AG20443 (cell line): ENCODE results near the gene ATOSB.
"Not testable (repeated sequence)": the region's sequence is repeated elsewhere in the genome, so short reads cannot be mapped to it uniquely, and the experiment has no call there.

Experiments
- DNase-seq: peaks from one replicate; pipeline ENCODE4 v3.0.0; 2012; ENCODE audit warnings: low spot score, mixed read lengths

ATOSB gene, protein sequence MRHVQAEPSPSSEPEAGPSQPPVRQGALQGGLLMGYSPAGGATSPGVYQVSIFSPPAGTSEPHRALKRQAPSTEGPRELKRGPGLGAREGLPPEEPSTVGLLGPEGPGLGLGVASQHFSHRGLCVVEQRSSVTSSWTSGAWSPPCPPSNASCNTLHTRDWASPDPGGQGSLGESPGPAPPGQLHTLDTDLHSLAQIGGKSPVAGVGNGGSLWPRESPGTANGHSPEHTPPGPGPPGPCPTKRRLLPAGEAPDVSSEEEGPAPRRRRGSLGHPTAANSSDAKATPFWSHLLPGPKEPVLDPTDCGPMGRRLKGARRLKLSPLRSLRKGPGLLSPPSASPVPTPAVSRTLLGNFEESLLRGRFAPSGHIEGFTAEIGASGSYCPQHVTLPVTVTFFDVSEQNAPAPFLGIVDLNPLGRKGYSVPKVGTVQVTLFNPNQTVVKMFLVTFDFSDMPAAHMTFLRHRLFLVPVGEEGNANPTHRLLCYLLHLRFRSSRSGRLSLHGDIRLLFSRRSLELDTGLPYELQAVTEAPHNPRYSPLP

DNA sequence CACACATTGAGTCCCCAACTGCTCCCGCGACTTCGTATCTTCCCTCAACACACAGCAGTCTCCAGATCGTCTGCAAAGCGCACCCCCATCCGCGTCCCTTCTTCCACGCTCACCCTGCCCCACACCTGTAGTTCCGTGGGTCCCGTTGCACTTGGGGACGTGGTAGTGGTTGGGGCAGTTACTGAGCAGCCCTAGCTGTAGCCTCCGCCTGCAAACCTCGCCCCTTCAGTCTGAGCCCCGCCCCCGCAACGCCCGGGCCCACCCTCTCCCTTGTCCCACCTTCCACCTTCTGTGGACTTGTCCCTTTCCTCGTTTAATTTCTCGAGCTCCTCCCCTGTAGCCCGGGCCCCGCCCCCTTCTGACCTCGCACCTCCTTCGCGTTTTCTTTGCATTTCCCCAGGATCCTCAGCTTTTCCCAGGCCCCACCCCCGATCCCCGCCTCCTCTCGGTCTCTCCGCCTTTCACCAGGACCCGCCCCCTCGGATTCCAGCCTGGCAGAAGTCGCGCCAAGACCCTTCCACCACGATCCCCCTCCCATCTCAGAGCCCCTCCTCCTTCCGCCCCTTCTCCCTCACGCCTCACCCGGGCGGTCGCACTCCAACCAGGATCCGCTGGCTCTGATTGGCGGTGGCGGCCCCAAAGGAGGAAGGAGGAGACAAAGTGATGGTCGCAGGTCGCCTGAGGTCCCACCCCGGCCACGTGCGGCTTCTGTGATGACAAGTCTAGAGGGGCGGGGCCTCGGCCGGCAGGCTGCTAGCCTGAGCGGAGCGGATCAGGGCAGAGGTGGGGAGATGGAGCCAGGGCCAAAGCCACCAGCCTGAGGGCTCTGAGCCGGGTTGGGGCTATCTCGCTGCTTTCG, at the start of gene ATOSB:
TSS of gene ATOSB (minus strand) at position 183 of the 859 bp plus-strand sequence. CDS start 7,588 bp downstream, outside the sequence.
- DNase-seq, result peak; percentile 92

DNA sequence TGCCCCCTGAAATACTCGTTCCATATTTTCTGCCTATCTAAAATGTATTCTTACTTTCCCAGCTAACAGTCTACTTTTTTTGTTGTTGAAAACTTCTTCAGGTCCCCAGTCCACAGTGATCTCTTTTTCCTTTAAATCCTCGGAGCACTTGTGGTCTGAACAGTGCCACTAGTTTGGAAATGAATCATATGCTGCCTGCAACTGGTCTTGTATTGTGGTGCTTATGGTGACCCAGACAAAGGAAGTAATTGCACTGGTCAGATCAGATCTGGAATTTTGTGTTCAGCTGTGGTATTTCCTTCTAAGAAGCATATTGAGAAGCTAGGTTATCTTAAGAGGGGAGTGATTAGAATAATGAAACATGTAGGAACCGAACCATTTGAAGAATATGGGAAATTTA, 49.0 kb upstream of the ATOSB start:
- peak; percentile 30 for DNase-seq

DNA sequence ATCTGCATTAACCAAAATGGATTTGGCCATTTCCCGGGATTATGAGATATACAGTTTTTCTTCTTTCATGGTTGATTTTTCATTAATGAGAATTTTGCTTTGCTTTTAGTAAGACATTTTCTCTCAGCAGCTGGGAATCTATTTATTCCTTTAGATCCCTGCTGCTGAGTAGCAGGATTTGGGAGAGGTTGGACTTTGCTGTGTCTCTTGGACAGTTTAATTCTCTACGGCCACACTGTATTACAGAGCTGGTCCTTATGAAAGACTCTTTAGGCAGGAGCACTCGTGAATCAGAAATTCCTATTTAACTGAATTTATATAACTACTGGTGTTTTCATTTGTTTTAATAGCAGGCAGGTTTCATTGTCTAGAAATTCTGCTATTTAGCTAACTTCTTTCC, 47.8 kb upstream of the ATOSB start:
- DNase-seq, result no peak

DNA sequence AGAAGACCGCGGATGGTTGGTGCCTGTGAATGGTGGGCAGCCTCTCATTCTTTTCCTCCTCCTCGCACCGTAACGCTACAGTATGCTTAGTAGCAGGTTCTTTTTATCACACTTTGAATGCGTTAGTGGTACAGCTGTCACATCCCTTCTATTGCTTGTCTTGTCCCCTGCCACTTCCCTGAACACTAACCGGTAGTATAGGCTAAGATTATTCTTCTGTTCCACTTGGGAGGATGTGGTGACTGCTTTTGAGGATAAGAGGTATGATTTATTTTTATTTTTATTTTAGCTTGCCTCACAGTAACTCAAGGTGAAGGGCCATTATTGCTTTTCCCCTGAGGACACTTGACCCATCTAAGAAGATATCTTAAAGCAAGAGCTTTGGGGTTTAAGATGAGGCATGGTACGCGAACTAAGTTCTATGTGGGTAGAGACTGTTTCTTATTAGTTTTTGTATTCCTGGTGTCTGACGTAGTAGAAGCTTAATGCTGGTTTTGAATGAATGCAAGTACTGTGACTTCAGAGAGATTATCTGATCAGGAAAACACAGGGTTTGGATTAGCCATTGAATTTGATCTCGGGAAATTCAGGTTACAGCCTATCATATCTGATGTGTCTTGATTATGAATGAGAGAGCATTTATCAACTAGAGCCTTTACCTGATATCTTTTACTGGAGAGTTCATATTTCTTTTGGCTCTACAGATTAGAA, 47.1 kb upstream of the ATOSB start:
- DNase-seq, result no peak

DNA sequence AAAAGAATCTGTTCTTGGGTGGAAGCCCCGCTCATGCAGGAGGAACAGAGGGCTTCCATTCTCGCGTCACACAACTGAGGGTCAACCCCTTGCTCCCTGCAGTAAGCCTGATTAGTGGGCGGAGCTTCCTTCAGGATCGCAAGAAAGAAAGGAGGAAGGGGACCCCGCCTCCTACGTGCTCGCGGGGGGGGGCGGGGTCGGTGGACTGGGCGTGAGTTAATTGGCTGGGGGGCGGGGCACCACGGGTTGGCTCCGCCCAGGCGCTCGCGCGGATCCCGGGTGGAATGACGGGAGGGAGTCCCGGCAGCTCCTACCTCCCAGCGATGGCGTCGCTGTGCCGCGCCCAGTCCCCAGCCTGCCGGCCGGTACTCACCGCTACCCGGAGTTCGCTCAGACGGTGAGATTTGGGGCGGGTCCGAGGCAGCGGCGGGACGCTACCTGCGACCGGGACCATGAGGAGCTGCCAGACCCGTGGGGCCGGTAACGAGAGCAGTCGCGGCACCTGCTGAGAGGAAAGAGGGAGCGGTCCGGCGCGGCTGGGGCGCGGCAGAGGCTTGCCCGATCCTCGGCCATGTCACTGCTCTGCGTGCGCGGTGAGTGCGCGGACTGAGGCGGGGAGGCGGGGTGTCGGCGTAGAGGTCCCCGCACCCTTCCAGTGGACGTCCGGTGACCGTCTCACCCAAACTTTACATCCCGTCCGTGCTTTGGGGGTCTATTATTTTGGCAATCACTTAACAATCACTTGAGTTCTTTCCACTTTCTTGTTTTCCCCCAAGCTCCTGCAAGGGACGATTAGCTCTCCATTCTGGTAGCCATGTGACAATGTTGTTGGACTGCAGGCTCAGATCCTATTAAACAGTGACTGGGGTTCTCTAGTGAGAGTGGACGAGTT, 46.3 kb upstream of the ATOSB start, which contains the start of gene UNC13B:
TSS of gene UNC13B (plus strand) at position 297 of the 892 bp plus-strand sequence. CDS start at position 572, 275 bp downstream.
- DNase-seq, result peak; percentile 99

DNA sequence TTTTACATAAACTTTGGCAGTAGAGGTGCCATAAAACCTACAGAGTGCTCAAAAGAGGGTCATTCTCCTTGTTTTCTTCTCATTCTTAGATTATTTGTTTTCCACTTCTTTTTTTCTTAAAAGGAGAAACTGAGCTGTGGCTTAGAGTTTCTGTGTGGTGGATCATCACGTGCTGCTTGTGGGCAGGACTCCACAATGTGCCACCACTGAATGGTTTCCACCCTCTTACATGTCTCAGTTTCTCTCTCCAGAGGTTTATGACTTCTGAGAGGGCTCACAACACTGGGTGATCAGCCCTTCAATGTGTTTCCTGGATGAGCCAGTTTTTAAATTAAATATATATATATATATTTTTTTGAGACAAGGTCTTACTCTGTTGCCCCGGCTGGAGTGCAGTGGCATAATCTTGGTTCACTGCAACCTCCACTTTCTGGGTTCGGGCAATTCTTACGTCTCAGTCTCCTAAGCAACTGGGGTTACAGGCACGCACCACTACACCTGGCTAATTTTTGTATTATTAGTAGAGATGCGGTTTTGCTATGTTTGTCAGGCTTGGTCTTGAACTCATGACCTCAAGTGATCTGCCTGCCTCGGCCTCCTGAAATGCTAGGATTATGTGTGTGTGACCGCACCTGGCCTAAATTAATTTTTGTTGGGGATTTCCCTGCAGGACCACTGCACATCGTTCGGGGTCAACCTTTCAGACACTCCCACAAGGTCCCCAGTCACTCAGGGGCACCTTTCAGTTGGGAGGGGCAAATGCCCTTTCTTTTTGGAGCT, 43.0 kb upstream of the ATOSB start:
- DNase-seq, result no peak

DNA sequence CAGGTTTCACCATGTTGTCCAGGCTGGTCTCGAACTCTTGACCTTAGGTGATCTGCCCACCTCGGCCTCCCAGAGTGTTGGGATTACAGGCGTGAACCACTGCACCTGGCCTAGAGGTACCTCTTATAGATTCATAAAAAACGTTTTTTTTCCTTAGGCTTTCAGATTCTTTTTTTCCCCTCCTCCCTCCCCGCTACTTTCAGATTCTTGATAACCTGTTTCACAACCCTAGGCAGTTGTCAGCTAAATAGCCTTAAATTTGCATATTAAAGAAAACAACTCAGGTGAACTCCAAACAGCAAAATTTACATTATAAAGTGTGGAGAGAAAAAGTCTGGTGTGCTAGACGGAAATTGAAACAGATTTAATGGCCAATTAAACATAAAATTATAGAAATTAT, 42.2 kb upstream of the ATOSB start:
- not testable (repeated sequence) for DNase-seq

DNA sequence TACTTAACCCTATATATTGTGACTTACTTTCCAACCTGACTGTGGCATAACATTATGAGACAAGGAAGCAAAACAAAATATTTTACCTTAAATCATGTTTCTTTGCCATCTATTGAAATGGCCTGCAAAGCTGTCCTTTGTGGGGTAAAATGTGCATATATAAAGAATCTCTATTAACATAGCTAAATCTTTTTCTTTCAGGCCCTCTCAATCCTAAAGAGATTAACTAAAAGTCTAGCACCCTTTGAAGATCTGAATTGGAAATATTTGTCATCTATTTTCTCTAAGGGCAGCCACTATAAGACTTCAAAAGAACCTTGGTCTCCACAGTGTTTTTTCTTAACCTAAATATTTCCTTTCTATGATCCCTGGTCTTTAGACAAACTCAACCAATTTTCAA, 41.1 kb upstream of the ATOSB start:
- DNase-seq, result no peak

DNA sequence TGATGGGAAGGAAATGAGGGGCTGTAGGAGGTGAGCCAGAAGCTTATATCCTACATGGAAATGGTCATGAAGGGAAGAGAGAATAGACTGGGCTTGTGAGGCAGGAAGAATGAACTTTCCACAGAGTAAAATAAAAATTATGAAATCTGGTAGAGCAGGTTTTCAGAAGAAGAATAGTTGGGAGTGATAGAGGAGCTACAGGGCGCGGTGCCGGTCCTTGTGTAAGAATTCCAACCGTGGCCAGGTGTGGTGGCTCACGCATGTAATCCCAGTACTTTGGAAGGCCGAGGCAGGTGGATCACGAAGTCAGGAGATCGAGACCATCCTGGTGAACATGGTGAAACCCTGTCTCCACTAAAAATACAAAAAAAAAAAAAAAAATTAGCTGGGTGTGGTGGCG, 37.3 kb upstream of the ATOSB start:
- DNase-seq, result no peak

DNA sequence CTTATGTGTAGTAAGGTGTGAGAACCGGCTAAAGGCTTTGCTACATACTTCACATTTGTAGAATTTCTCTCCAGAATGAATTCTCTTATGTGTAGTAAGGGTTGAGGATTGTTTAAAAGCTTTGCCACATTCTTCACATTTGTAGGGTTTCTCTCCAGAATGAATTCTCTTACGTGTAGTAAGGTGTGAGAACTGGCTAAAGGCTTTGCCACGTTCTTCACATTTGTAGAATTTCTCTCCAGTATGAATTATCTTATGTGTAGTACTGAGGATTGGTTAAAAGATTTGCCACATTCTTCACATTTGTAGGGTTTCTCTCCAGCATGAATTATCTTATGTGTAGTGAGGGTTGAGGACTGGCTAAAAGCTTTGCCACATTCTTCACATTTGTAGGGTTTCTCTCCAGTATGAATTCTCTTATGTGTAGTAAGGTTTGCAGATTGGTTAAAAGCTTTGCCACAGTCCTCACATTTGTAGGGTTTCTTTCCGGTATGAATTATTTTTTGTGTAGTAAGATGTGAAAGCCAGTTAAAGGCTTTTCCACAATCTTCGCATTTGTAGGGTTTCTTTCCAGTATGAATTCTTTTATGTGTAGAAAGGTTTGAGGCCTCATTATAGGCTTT, 32.4 kb upstream of the ATOSB start:
- DNase-seq, result not testable (repeated sequence)

DNA sequence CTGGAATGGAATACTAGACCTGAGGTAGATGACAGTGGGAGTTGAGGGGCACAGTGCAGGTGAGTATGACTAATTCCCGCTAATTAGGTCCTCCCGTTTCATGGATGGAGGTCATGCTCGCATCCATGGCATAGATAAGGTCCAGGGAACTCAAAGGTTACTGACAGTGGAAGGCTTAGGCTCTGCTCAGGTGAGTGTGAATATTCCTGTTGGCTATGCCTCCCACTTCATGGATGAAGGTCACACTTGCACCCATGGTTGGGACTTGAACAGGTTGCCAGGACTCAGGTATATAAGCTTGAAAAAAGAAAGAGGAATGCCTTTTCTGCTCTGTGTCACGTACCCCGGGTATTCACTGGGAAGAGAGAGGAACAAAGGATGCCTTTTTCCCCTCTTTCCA, 26.4 kb upstream of the ATOSB start:
- DNase-seq, result no peak

DNA sequence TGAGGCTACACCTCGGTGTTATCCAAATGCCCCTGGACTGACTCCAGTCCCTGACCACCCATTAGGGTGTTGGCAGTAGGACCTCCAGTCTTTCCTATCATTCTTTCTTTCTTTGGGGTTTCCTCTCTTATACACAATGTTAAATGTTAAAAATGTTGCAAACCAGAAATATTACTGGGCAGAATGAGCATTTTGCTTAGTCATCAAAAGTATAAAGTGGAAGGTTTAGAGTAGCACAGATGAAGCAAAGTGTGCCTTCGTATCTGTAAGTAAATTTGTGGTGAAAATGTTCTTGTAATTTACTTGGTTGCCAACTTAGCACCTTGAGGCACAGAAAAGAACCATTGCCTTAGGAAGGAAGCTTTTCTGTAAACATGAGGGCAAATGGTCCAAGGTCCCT, 24.4 kb upstream of the ATOSB start:
- no peak for DNase-seq

DNA sequence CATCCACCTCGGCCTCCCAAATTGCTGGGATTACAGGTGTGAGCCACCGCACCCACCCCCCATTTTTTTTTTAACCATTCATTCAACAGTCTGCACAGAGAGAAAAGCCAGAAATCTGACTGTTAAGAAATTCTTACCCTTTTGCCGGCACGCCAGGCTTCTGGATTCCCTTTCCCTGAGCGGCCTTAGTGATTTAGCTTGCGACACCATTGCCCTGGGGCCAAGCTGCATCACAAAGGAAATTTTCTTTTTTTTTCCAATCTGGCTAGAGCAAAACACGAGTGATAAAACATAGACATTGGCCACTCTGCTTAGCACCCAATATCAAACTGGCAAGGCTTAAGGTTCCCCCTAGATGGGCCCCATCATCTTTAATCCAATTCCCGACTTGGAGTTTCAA, 21.2 kb upstream of the ATOSB start:
- no peak for DNase-seq

DNA sequence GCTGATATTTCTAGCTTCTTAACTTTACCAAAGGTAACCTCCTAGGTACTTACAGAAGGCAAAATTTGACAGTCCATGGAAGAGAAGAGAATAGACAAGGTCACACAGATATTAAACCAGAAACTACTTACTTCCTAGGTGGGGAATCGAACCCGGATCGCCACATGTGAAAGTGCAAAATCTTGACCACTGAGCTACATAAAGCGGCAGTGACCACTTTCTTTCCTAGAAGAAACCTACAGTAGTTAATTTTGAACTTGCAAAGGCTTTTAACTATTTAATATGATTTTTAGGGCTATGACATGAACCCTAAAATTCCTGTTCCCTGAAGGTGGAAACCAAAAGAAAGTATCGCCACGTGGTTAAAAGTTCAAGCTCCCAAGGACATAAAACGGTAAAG, 20.3 kb upstream of the ATOSB start:
- no peak for DNase-seq

DNA sequence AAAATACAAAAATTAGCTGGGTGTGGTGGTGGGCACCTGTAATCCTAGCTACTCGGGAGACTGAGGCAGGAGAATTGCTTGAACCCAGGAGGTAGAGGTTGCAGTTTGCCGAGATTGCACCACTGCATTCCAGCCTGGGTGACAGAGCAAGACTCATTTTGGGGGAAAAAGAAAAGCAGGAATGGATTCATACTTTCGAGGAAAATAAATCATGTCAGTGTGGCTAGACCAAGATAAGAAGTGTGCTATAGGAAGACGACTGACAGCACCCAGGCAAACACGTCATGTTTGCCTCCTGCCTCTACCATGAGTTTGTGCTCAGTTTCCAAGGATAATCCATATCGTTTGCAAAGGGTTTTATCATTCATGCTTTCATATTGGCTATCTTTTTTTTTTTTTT, 19.3 kb upstream of the ATOSB start:
- no peak for DNase-seq

DNA sequence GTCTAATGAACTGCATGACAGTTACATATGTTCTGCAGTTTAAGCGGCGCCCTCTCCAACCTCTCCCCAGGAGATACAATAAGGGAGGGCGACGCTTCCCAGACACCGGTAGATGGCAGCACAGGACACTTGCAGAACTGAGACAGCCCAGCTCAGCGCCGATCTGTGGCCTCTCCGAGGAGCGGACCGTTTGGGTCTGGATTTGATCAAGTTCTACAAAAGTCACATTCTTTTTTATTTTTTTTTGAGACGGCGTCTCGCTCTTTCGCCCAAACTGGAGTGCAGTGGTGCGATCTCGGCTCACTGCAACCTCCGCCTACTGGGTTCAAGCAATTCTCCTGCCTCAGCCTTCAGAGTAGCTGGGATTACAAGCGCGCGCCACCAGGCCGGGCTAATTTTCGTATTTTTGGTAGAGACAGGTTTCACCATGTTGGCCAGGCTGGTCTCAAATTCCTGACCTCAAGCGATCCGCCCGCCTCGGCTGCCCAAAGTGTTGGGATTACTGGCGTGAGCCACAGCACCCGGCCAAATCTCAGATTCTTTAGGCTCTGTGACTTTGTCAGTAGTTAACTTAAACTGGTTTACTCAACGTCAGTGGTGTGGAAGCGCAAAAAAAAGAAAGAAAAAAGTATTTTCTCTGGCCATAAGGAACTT, 1.4 kb upstream of the ATOSB start:
- peak; percentile 89 for DNase-seq

DNA sequence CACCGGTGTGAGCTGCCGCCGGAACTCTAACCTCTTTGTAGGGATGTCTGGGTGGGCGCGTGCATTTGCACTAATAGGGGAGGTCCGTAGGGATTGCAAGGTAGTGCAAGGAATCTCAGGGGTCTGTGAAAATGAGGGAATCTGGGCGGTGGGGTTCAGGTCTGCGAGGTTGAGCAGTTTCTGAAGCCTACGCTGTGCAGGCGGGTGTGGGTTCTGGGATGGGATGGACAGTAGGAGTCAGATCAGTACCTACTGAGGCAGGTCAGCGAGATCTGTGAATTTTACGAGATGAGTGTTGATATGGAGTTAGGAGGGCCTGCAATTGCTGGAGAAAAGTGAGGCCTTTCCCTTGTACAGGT, 856 bp upstream of the ATOSB start:
- no peak for DNase-seq

DNA sequence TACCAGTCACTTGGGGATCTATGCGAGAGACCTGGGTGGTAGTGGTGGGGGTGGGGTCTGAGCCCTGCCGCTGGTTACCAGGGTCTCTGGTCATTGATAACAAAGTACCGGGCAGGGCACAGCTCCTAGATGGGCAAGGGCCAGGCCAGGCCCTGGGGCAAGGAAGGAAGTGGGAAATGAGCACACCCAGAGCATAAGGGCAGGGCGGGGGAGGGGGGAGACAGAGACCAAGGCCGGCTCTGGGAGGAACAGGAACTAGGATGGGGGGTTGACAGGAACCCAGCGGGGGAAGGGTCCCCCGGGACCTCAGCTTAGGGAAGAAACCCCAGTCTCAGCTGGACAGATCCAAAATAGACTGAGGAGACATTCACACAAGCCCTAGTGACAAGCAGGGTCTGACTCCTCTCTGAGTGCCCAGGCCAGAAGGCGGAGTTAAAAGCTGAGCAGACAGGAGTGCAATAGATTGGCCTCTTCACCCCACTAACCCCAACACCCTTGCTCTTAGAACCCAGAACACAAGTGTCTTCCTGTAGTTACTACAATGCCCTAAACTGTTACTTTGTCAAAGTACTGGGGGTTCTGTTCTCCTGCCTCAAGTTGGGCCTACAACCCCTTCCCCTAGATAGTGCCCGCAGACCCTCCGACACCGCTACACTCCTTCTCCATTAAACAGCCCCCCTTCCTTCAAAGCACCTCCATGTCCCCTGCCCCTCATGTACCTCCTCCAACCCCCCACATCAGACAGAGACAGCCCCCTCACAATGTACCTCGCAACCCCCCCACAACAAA, 628 bp downstream of the ATOSB start:
- peak; percentile 22 for DNase-seq
